Jurkat, Clone E6-1 (cell line): ENCODE results near the gene PRKN.
A peak's percentile ranks its signal among the peaks of the same experiment; 100 is the strongest.

Experiments used
- DNase-seq: peaks from one replicate; pipeline ENCODE4 v3.0.0-alpha.2; 2011; ENCODE audit warnings: low read depth, low spot score
- H3K4me3 ChIP-seq: 2 replicates; pipeline ENCODE4 v1.5.1; 2011; ENCODE audit warnings: mild to moderate bottlenecking, low read length, control low read depth, moderate library complexity

Gene PRKN

DNA sequence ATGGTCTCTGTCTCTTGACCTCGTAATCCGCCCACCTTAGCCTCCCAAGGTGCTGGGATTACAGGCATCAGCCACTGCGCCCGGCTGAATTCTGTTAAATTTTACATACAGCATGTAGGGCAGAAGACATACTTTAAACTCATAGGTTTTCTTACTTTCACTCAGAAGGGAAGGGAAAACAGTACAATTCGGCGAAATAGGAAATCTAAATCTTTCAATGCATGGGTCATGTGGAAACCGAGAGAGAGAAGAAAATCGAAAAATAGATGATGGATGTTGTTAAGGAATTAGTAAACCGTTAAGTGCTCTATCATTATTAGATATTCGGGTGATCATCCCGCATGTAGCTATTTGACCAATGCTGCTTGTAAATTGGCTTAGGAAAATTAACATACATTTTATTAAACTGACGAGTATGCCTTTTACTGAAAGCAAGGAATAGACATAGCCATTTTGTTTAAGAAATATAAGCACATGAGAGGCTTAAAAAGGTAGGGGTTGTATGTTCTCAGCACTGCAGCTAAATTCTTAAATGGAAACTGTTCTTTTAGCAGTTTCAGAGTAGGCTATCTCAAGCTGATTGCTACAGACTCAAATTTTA lies 1289.0 kb downstream of the PRKN start:
- DNase-seq, result no peak
- H3K4me3 ChIP-seq, result no peak overlapping the region

DNA sequence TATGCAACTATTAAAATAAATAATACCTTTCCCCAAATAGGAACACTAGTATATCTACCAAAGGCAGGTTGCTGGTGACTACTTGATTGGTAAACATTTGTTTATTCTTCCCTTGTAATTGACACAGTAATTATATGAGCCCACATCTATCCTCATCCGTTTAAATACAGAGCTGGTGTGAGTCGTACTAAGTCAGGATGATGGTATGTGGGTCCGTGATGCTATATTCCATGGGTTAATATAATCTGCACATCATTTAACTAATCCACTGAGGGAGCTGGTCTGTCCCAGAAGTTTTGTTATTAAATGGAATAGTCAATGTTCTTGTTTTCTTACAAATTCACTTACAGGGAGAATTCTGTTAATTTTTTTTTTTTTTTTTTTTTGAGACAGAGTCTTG lies 1289.7 kb downstream of the PRKN start:
- DNase-seq, result no peak
- H3K4me3 ChIP-seq, result no peak overlapping the region

- DNase-seq, result no peak
- no peak overlapping the region for H3K4me3 ChIP-seq
Measured at GRCh38 chr6:161436106-161436876, 1291.3 kb downstream of the PRKN start.

GRCh38 chr6:161435748-161436070 lies 1291.9 kb downstream of the PRKN start:
- DNase-seq, result no peak
- no peak overlapping the region for H3K4me3 ChIP-seq

GRCh38 chr6:161434921-161435747 lies 1292.4 kb downstream of the PRKN start:
- no peak overlapping the region for H3K4me3 ChIP-seq
- DNase-seq, result no peak

GRCh38 chr6:161434350-161434749 lies 1293.2 kb downstream of the PRKN start:
- H3K4me3 ChIP-seq, result no peak overlapping the region
- DNase-seq, result no peak

DNA sequence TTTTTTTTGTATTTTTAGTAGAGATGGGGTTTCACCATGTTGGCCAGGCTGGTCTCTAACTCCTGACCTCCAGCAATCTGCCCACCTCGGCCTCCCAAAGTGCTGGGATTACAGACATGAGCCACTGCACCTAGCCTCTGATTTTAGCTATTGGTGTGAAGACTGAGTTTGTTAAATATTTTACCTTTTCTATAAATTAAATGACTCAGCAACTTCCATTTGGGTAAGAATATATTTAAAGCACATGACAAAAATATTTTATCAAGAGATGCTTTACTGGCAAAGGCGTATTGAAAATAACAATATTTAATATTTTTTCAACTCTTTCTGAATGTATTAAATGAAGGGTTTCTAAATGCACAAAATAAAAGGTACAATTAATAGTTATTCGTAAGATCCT lies 1295.0 kb downstream of the PRKN start:
- no peak overlapping the region for H3K4me3 ChIP-seq
- no peak for DNase-seq

GRCh38 chr6:161429921-161430490 lies 1297.6 kb downstream of the PRKN start:
- no peak for DNase-seq
- H3K4me3 ChIP-seq, result no peak overlapping the region

DNA sequence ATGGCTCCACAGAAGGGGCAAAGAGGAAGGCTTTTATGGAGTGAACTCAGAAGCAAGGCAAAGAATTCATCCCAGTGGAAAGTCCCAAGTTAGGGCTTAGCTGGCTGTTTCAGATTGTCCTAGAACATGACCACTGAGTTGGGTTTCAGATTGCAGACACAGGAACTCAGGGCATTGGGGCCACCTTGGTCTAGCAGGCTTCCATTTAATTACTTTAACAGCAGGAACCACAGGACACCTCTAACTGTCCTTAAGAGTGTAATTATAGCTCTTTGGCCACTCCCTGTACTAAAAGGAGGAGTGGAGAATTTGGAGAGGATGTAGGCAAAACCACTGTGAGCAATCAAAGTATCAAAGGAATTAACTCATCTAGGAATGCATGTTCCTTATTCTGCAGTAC lies 1303.1 kb downstream of the PRKN start:
- no peak for DNase-seq
- H3K4me3 ChIP-seq, result no peak overlapping the region

GRCh38 chr6:161422710-161423680 lies 1304.6 kb downstream of the PRKN start:
- DNase-seq, result no peak

GRCh38 chr6:161418463-161418945 lies 1309.1 kb downstream of the PRKN start:
- no peak overlapping the region for H3K4me3 ChIP-seq
- DNase-seq, result peak; percentile 51

More at GRCh38 chr6:161422710-161423680, 1304.6 kb downstream of the PRKN start:
- H3K4me3 ChIP-seq, result no peak overlapping the region

DNA sequence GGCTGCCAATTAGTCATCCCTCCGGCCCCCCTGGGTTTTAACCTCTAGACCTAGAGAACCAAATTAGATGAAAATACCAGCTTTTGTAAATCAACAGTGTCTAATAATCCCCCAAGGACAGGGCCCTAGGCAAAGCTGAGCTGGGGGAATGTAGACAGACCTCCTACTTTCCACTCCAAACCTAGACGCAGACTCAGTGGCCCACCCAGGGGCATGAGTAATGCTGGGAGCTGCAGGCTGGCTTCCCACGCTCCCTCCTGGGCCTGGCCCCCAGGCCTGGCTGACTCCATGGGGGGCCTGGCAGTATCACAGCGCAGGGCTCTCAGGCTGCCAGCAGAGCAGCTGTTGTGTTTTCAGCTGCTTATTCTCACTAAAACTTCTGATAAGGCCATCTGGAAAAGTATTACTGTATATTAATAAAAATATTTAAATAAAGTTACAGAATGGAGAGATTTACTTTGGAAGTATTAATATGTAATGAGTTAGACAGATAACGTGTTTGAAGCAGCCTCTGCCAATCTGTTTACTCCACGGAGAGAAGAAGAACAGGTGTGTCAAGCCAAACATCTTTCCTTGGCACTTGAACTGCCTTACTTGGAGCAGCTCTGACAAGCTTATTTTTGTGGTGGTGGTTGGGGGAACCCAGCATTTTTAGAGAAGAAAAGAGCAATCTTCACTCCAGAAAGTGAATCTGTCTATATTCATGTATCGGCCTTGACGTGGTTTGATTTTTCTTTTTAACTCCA lies 1309.7 kb downstream of the PRKN start:
- no peak for DNase-seq
- no peak overlapping the region for H3K4me3 ChIP-seq

DNA sequence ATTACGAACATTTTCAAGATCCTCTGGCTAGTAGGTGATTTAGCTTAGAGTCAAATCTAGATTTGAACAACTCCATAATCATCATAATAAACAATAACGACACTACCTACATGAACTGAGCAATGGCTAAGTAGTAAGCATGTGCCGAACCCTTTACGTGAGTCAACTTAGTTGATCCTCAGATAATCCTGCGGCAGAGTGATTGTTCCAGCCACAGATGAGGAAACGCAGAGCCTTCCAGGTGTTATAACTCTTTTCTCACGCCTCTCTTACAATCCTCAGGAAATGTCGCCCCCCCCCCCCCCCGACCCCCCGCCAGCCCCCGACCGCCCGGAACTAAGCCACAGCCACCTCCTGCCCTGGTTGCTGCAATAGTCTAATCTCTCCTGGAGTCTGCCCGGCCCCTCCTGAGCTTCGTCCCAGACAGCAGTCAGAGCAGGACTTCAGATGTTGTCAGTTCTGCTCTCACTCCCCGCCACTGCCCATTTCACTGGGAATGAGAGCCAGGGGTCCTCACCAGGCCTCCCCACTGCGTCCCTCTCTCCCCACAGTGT lies 1312.2 kb downstream of the PRKN start:
- no peak for DNase-seq
- no peak overlapping the region for H3K4me3 ChIP-seq

GRCh38 chr6:161414707-161415106 lies 1312.9 kb downstream of the PRKN start:
- H3K4me3 ChIP-seq, result no peak overlapping the region
- no peak for DNase-seq

DNA sequence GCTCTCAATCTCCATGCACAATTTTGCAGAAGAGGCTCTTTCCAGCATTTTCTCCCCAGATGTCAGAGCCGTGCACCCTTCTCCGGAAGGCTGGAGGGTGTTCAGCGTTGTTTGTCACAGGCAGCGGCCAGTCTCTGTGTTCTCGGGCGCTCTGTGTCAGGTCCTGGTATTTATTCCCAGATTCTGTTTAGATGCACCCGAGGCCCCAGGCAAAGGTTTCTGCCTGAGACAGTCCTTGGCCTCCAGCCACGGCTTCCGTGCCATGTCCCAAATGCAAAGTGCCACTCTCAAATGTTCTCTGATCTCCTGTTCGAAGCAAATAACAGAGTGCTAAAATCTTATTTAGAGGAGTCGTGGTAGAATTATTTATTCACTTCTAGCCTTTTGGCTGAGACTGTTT lies 1313.4 kb downstream of the PRKN start:
- no peak for DNase-seq
- H3K4me3 ChIP-seq, result no peak overlapping the region

DNA sequence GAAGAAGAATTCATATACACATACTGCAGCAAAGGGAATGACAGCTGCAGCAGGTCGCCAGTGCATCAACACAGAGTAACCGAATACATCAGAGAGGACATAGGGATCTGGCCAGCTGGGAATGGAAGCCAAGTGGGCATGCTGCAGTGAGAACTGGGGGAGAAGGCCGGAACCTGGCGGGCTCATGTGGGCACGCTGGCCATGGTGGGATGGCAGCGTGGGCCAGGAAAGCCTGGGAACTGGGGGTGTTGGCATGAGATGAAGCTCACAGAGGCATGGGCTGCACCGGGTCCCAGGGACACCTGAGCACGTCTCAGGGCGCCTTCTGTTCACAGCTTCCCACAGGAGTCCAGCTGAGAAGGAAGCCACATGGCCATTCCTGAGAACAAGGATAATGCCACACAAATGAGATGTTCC lies 1314.2 kb downstream of the PRKN start:
- no peak for DNase-seq
- H3K4me3 ChIP-seq, result no peak overlapping the region

GRCh38 chr6:161412795-161413194 lies 1314.8 kb downstream of the PRKN start:
- no peak overlapping the region for H3K4me3 ChIP-seq
- no peak for DNase-seq
